Prostate gland (tissue), 2 donors: ENCODE results near the gene USP6.

Source experiments
- CTCF ChIP-seq, 4 experiments: fragments of 200-600 bp in 2 of 4; fragments of 450-650 bp in 2 of 4; sonication (generic) in 2 of 4; IDR thresholded peaks; 1 replicate in 3 of 4; 2 replicates in 1 of 4; pipeline ENCODE4 v1.5.1; 2016 to 2019; ENCODE audit warnings: antibody characterized with exemption in 4 of 4, mild to moderate bottlenecking in 2 of 4, moderate library complexity in 2 of 4
- POLR2A ChIP-seq: fragments of 450-650 bp; IDR thresholded peaks from one replicate; pipeline ENCODE4 v1.6.1; 2016; ENCODE audit warnings: antibody characterized with exemption, mild to moderate bottlenecking
- POLR2AphosphoS5 ChIP-seq: sonication (generic); formaldehyde crosslinking; IDR thresholded peaks from one replicate; pipeline ENCODE4 v1.6.1; 2017; ENCODE audit warnings: antibody characterized with exemption

DNA sequence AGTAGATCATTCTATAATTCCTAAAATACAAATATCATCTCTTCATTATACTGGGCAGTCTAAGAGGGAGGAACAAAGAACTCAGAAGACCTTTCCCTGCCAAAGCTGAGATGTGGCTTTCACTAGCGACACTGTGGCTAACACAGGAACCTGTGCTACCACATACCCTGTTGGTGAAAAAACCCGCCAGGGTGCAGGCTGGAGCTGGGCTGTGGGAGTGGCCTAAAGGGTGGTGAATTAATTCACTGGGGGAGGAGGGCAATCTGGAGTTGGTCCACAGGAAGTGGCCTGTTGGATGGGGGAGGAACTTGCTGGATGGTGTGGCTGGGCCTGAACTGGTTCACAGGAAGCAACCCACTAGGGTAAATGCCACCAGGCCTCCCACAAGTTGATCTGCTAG lies 68.5 kb downstream of the USP6 start:
- no peak for TF ChIP-seq CTCF (IDR thresholded peaks at IDR 0.05)
- TF ChIP-seq POLR2AphosphoS5, result no peak
- no peak for TF ChIP-seq POLR2A
